Stimulated activated CD8-positive, alpha-beta memory T cell treated with anti-CD3 and anti-CD28 coated beads, Interleukin-12 subunit alpha, Interleukin-12 subunit beta, amount 100 ng/mL, for 4 hours (primary cell): Measurements from ENCODE around the gene AFTPH.

Source experiments
- DNase-seq: peaks from one replicate; pipeline ENCODE4 v3.0.0-alpha.2; 2020; ENCODE audit warnings: low read depth

Gene AFTPH

GRCh38 chr2:64613276-64613675 lies 89.1 kb downstream of the AFTPH start:
- DNase-seq: no peak

- no peak for DNase-seq
These were observed 91.2 kb downstream of the AFTPH start for GRCh38 chr2:64615192-64615763.

DNA sequence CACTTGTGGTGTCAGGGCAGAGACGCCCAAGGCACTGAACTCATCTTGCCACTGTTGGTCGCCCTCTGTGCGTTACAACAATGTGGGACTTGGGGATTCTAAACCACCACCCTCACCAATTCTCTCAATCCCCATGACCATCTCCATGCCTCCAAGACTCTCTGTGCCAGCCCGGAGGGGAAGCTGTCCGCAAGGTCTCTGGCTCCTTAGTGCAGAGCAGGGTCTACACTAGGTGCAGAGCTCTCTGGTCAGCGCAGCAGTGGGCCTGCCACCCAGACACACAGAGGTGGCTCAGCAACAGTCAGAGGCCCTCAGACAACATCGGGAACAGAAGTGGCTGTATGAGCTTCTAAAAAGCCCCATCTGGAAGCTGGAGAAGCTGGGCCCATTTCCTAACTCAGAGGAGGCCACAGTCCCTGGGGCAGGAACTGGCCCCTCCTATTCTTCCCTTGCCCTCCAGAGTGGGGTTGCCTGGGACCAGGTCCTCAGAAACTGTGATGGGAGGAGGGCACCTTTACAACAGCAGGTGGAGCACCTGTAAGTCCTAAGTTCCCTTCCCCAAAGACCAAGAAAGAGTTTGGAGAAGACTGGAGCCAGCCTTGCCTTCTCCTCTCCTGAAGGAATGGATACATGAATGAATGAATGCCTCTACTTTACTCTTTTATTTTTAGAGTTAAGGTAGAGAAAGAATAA lies 91.9 kb downstream of the AFTPH start:
- DNase-seq: no peak

- DNase-seq: no peak
These were observed 93.6 kb downstream of the AFTPH start for GRCh38 chr2:64617631-64618151.

- no peak for DNase-seq
These were observed 96.5 kb downstream of the AFTPH start for GRCh38 chr2:64620661-64621060.

DNA sequence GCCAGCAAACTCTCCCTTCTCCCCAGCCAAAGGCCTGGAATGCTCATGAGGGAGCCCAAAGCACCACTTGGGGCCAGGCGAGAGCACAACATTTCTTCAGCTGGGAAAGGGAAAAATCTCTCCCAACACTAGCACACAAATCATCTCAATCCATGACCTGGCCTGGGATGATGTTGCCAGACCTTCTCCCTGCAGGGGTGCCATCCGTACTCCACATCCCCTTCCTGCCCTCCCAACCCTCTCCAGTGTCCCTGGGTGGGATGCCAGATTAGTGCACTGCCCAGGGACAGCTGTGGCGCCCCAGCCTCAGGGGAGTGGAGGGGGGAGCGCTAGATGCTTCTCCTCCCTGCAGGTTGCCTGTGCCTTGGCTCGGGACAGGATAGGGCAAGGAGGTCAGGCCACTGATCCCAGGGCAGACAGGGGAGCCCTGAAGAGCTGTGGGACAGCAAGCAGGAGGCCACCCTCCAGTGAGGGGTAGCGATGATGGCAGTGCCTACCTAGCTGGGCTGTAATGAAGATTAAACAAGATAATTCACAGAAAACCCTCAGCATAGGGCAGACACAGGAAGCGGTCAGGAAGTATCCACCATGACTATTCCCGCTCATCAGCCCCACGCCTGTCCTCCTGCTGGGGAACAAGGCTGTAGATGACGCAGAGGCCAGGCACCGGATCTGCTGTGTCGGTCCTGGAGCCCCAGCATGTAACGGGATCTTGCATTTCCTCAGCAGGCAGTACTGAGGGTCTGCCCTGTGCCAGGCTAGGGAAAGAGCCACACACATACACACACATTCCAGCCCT lies 98.5 kb downstream of the AFTPH start:
- DNase-seq: no peak

DNA sequence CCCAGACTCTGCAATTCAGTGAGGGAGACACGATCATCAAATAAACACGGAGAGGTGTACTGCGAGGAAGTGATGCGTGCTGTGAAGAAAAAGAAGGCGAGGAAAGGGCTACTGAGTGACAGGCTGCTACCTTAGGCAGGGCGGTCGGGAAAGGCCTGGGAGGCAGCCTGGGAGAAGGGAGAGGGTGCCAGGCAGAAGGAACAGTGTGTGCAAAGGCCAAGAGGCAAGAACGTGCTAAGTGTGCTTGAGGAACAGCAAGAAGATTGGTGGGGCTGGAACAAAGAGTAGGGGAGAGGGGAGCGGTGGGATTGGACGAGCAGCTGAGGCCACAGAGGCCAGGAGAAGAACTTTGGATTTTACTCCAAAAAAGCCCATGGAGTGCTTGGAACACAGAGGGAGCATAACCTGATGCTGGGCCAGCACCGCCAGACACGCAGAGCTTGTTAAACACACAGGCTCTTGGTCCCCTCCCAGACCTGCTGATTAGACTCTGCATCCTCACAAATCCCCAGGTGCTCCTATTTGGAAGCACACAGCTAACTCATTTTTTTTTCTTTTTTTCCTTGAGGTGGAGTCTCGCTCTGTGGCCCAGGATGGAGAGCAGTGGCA lies 99.2 kb downstream of the AFTPH start:
- DNase-seq: no peak

- no peak for DNase-seq
These were observed 100.0 kb downstream of the AFTPH start for GRCh38 chr2:64624108-64624610.

GRCh38 chr2:64624862-64625261 lies 100.7 kb downstream of the AFTPH start:
- no peak for DNase-seq

GRCh38 chr2:64625299-64626145 lies 101.4 kb downstream of the AFTPH start:
- no peak for DNase-seq

DNA sequence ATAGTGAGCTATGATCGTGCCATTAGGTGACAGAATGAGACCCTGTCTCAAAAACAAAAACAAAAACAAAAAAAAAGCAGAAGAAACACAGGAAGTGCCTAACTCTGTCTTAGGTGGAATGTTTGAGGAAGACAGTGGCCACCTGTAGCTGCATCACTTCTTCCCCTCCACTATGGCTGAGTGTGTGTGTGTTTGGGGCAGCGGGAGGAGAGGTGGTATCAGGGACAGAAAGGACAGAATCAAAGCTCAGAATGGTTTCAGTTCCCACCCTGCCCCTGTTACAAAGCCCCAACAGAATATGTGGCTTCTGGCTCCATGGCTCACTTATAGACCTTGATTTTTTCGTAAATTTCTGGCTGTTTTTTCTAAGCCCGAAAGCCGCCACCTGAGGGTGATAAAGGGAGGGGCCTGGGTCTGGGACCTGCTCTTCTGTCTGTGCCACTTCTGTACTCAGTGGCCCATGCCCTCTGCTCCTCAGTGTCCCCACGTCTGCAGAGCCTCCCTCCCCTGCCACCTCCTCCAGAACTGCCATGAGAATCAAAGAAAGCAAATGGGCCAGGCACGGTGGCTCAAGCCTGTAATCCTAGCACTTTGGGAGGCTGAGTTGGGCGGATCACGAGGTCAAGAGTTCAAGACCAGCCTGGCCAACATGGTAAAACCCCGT lies 102.2 kb downstream of the AFTPH start:
- no peak for DNase-seq

- DNase-seq: no peak
These were observed 103.0 kb downstream of the AFTPH start for GRCh38 chr2:64626963-64627760.

GRCh38 chr2:64627860-64628841 lies 104.0 kb downstream of the AFTPH start:
- no peak for DNase-seq

- DNase-seq: no peak
These were observed 105.2 kb downstream of the AFTPH start for GRCh38 chr2:64629329-64629781.

DNA sequence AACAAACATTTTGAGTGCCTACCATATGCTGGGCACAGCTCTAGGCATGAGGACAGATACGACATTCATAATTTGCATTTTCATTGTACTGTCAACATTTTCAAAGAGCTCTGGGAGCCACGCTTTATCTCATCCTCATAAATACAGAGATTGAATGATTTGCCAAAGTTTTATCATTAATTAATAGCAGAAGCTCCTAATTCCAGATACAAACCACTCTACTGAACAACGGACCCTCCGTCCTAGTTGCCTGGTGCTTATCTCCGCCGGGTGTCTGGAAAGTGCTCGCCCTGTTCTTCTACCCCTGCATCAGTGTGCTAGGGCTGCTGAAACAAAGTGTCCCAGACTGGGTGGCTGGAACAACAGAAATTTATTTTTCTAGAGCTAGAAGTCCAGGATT lies 105.7 kb downstream of the AFTPH start:
- DNase-seq: no peak

- DNase-seq: no peak
These were observed 106.6 kb downstream of the AFTPH start for GRCh38 chr2:64630752-64631151.

- no peak for DNase-seq
These were observed 107.6 kb downstream of the AFTPH start for GRCh38 chr2:64631771-64632170.
